ENCODE data around the gene LTBP2.

DNA sequence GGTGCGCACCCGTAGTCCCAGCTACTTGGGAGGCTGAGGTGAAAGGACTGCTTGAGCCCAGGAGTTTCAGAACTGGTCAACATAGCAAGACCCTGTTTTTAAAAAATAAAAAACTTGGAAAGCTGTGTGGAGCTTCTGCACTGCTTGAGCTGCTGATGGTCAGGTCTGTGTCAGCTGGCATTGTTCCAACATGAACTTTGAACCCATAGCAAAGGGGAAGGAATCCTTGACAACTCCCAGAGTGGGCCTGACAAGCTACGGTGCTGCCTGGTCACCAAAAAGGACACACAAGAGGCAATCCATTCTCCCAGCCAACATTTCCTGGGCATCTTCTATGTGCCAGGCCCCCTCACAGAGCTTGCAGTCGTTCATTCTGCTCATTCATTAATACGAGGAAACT is 16.4 kb upstream of the LTBP2 start:
- TF ChIP-seq, protein P1, sequence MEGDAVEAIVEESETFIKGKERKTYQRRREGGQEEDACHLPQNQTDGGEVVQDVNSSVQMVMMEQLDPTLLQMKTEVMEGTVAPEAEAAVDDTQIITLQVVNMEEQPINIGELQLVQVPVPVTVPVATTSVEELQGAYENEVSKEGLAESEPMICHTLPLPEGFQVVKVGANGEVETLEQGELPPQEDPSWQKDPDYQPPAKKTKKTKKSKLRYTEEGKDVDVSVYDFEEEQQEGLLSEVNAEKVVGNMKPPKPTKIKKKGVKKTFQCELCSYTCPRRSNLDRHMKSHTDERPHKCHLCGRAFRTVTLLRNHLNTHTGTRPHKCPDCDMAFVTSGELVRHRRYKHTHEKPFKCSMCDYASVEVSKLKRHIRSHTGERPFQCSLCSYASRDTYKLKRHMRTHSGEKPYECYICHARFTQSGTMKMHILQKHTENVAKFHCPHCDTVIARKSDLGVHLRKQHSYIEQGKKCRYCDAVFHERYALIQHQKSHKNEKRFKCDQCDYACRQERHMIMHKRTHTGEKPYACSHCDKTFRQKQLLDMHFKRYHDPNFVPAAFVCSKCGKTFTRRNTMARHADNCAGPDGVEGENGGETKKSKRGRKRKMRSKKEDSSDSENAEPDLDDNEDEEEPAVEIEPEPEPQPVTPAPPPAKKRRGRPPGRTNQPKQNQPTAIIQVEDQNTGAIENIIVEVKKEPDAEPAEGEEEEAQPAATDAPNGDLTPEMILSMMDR (IDR thresholded peaks at IDR 0.05; ENCODE audit: poor library complexity, severe bottlenecking): no peak
- TF ChIP-seq EP300 (conservative IDR thresholded peaks at IDR 0.05; ENCODE audit: poor library complexity, severe bottlenecking): no peak
- TF ChIP-seq, protein P2, sequence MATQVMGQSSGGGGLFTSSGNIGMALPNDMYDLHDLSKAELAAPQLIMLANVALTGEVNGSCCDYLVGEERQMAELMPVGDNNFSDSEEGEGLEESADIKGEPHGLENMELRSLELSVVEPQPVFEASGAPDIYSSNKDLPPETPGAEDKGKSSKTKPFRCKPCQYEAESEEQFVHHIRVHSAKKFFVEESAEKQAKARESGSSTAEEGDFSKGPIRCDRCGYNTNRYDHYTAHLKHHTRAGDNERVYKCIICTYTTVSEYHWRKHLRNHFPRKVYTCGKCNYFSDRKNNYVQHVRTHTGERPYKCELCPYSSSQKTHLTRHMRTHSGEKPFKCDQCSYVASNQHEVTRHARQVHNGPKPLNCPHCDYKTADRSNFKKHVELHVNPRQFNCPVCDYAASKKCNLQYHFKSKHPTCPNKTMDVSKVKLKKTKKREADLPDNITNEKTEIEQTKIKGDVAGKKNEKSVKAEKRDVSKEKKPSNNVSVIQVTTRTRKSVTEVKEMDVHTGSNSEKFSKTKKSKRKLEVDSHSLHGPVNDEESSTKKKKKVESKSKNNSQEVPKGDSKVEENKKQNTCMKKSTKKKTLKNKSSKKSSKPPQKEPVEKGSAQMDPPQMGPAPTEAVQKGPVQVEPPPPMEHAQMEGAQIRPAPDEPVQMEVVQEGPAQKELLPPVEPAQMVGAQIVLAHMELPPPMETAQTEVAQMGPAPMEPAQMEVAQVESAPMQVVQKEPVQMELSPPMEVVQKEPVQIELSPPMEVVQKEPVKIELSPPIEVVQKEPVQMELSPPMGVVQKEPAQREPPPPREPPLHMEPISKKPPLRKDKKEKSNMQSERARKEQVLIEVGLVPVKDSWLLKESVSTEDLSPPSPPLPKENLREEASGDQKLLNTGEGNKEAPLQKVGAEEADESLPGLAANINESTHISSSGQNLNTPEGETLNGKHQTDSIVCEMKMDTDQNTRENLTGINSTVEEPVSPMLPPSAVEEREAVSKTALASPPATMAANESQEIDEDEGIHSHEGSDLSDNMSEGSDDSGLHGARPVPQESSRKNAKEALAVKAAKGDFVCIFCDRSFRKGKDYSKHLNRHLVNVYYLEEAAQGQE (IDR thresholded peaks at IDR 0.05; ENCODE audit: borderline replicate concordance): no peak
- TF ChIP-seq EZH2 (IDR thresholded peaks at IDR 0.05; ENCODE audit: borderline replicate concordance, insufficient read depth, low read length, poor library complexity, severe bottlenecking): no peak
- no peak for TF ChIP-seq POLR2AphosphoS5 (IDR thresholded peaks at IDR 0.05)
- TF ChIP-seq MXI1 (conservative IDR thresholded peaks at IDR 0.05; ENCODE audit: poor library complexity, severe bottlenecking): no peak
- TF ChIP-seq TAF1 (IDR thresholded peaks at IDR 0.05; ENCODE audit: low read depth): no peak
- TF ChIP-seq RAD21 (conservative IDR thresholded peaks at IDR 0.05): no peak

Measured in neural cell (in vitro differentiated cells).